Peyer's patch (tissue), 4 donors: ENCODE measurements around the gene MED22. TPM values are rescaled to one million over a fixed set of nuclear protein-coding genes. Genes with fewer than 3 reads are reported as not detected.

ENCODE experiments used
- DNase-seq, 3 donors: peaks; one replicate each; pipeline ENCODE4 v3.0.0-alpha.2; 2017 to 2019
- H3K27ac ChIP-seq, 4 donors: fragments of 200-600 bp; sonication (generic); one replicate each; pipeline ENCODE4 v1.5.1; 2016 to 2019
- H3K27me3 ChIP-seq, 2 donors: fragments of 200-600 bp; sonication (generic); one replicate each; pipeline ENCODE4 v1.5.1; 2019
- H3K36me3 ChIP-seq, 3 donors: fragments of 200-600 bp; sonication (generic); one replicate each; pipeline ENCODE4 v1.5.1; 2016 to 2019
- H3K4me1 ChIP-seq, 4 donors: fragments of 200-600 bp; sonication (generic); one replicate each; pipeline ENCODE4 v1.5.1; 2016 to 2019
- H3K4me3 ChIP-seq, 4 donors: fragments of 200-600 bp; sonication (generic); 1 replicate in 3 of 4; 2 replicates in 1 of 4; pipeline ENCODE4 v1.5.1; 2016 to 2019; ENCODE audit warnings: mild to moderate bottlenecking in 1 of 4
- H3K9me3 ChIP-seq, 4 donors: fragments of 200-600 bp; sonication (generic); one replicate each; pipeline ENCODE4 v1.5.1; 2016 to 2019; ENCODE audit warnings: mild to moderate bottlenecking in 1 of 4
- CTCF ChIP-seq, 6 experiments: fragments of 450-650 bp in 4 of 6; fragments of 200-600 bp in 2 of 6; sonication (generic) in 1 of 6; IDR thresholded peaks; one replicate each; pipeline ENCODE4 v1.5.1; 2017 to 2019; ENCODE audit warnings: antibody characterized with exemption in 6 of 6, mild to moderate bottlenecking in 3 of 6, moderate library complexity in 1 of 6
- POLR2A ChIP-seq, 2 donors: fragments of 450-650 bp; IDR thresholded peaks; one replicate each; pipeline ENCODE4 v1.5.1; 2017; ENCODE audit warnings: antibody characterized with exemption in 2 of 2, mild to moderate bottlenecking in 2 of 2, moderate library complexity in 2 of 2
- small RNA-seq, 2 donors: library from RNA; depleted of rRNA; stranded (forward); fragments of <200 nt; gene quantifications; one replicate each; pipeline ENCODE3, GENCODE V24; 2016
- total RNA-seq, 4 donors: library from RNA; depleted of rRNA; stranded (reverse); fragments of >200 nt; gene quantifications; one replicate each; pipeline ENCODE4 v1.1.0, GENCODE V29; 2016

Gene MED22
- total RNA-seq, 4 donors from 2014 or later = 23.5 to 42.1 (median 31.2) TPM

GRCh38 chr9:133294257-133294656 lies 53.7 kb downstream of the MED22 start:
- H3K4me3 ChIP-seq = no peak overlapping the region
- H3K9me3 ChIP-seq = peaks cover 0 to 13% (median 0%) of the 10 kb centered on the region in 4 donors
- no peaks in the 10 kb centered on the region for H3K36me3 ChIP-seq
- TF ChIP-seq POLR2A (IDR thresholded peaks at IDR 0.05) = no peak
- TF ChIP-seq CTCF (IDR thresholded peaks at IDR 0.05) = no peak
- no peaks in the 10 kb centered on the region for H3K27me3 ChIP-seq
- DNase-seq = no peak
- no peaks in the 10 kb centered on the region for H3K4me1 ChIP-seq
- no peak overlapping the region for H3K27ac ChIP-seq

DNA sequence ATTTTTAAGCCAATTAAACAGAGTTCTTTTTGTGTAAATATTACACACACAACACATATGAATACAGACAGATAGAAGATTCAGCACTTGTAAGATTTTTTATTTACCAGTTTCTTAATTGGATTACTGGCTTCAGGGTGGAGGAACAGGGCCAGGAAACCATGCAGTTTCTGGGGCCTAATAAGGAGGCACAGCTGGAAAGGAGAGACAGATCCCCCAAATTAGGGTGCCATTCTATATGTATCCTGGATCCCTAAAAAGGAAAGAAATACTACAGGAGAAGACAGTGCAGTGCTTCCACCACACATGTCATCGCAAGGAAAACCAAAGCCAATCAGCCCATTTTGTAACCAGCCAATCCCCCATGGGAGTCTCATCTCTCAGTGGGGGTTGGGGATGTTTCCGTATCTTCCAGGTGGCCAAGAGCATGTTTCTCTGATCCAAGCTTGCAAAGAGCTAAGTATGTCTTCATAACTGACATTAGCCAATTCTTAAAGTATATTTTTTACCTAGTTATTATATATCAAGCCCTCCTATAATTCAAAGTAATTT lies 57.1 kb downstream of the MED22 start:
- H3K9me3 ChIP-seq = peaks cover 0 to 13% (median 0%) of the 10 kb centered on the region in 4 donors
- H3K4me1 ChIP-seq = no peaks in the 10 kb centered on the region
- no peak for TF ChIP-seq CTCF (IDR thresholded peaks at IDR 0.05)
- no peak for TF ChIP-seq POLR2A (IDR thresholded peaks at IDR 0.05)
- H3K27ac ChIP-seq = no peak overlapping the region
- H3K27me3 ChIP-seq = no peaks in the 10 kb centered on the region
- no peak for DNase-seq
- H3K4me3 ChIP-seq = no peak overlapping the region
- H3K36me3 ChIP-seq = no peaks in the 10 kb centered on the region

Small RNA genes lying within 50 kb of the gene (small RNA-seq; reads per million reads assigned to genes)
- 0 reads per million in 2 donors for gene RF00019
- 0 reads per million in 2 donors for gene SNORD24
- 0 reads per million in 2 donors for gene SNORD36A
- gene SNORD36B = 0 reads per million in 2 donors
- gene SNORD36C = 0 reads per million in 2 donors

Other genes starting within 250 kb of the MED22 start
- gene RALGDS, start 226.9 kb downstream of the MED22 start, total RNA-seq = 100 to 1,000 TPM in 2 of 4 donors, 10 to 100 TPM in 2; 53.1 to 237 (median 139) TPM
- 10 to 100 TPM in 3 of 4 donors, 1 to 10 TPM in 1; 7.0 to 49.5 (median 14.1) TPM for gene GBGT1, start 184.2 kb downstream of the MED22 start, total RNA-seq
- gene OBP2B, start 138.9 kb downstream of the MED22 start, total RNA-seq = not detected
- gene ABO, start 72.9 kb downstream of the MED22 start, total RNA-seq = 100 to 1,000 TPM in 2 of 4 donors, 10 to 100 TPM in 2; 43.7 to 283 (median 148) TPM
- 10 to 100 TPM; 16.1 to 41.2 (median 26.8) TPM for gene SURF6, start 11.9 kb downstream of the MED22 start, total RNA-seq
- 1,000 to 10,000 TPM in 1 of 4 donors, 100 to 1,000 TPM in 3; 708 to 1,565 (median 870) TPM for gene RPL7A, start 87 bp upstream of the MED22 start, total RNA-seq
- gene SURF1, start 8.4 kb upstream of the MED22 start, total RNA-seq = 10 to 100 TPM; 41.2 to 75.1 (median 53.4) TPM
- 10 to 100 TPM in 3 of 4 donors, 1 to 10 TPM in 1; 5.4 to 18.9 (median 15.3) TPM for gene SURF2, start 8.4 kb upstream of the MED22 start, total RNA-seq
- 100 to 1,000 TPM in 3 of 4 donors, 10 to 100 TPM in 1; 56.9 to 281 (median 225) TPM for gene SURF4, start 27.9 kb upstream of the MED22 start, total RNA-seq
- gene STKLD1, start 28.2 kb upstream of the MED22 start, total RNA-seq = under 1 TPM in 1 of 4 donors, not detected in 3; 0.94 TPM
- 10 to 100 TPM; 15.6 to 37.1 (median 19.4) TPM for gene REXO4, start 69.9 kb upstream of the MED22 start, total RNA-seq
- 10 to 100 TPM in 1 of 4 donors, 1 to 10 TPM in 3; 4.4 to 13.2 (median 5.7) TPM for gene ADAMTS13, start 74.2 kb upstream of the MED22 start, total RNA-seq
- gene CACFD1, start 111.8 kb upstream of the MED22 start, total RNA-seq = 10 to 100 TPM; 13.2 to 68.5 (median 54.4) TPM
- gene SLC2A6, start 131.0 kb upstream of the MED22 start, total RNA-seq = 10 to 100 TPM in 1 of 4 donors, 1 to 10 TPM in 2, under 1 TPM in 1; 0.95 to 10.7 (median 2.2) TPM
- gene MYMK, start 176.8 kb upstream of the MED22 start, total RNA-seq = not detected
- gene ADAMTSL2, start 186.6 kb upstream of the MED22 start, total RNA-seq = 10 to 100 TPM in 1 of 4 donors, 1 to 10 TPM in 2, under 1 TPM in 1; 0.40 to 14.0 (median 1.8) TPM